GM12874 (cell line): ENCODE results near the gene NR1D1.

Source experiments
- CTCF ChIP-seq: IDR thresholded peaks from 2 replicates; pipeline ENCODE4 v1.5.1; 2011; ENCODE audit warnings: low read depth, mild to moderate bottlenecking, control low read depth, low read length, moderate library complexity; ENCODE audit not compliant: insufficient read depth

NR1D1 gene

GRCh38 chr17:40108970-40109824 lies 8.8 kb upstream of the NR1D1 start:
- TF ChIP-seq CTCF: no peak

- TF ChIP-seq CTCF: no peak
These were observed 7.3 kb upstream of the NR1D1 start for GRCh38 chr17:40107522-40108174.

- TF ChIP-seq CTCF: no peak
These were observed 6.6 kb upstream of the NR1D1 start for GRCh38 chr17:40106760-40107521.

GRCh38 chr17:40105861-40106759 lies 5.7 kb upstream of the NR1D1 start:
- no peak for TF ChIP-seq CTCF

- TF ChIP-seq CTCF: no peak
These were observed 4.5 kb upstream of the NR1D1 start for GRCh38 chr17:40104594-40105486.

- no peak for TF ChIP-seq CTCF
These were observed 3.3 kb upstream of the NR1D1 start for GRCh38 chr17:40103688-40104087.
